Measurements from ENCODE around the gene CAMTA1. TPM values are rescaled to one million over a fixed set of nuclear protein-coding genes. Genes with fewer than 3 reads are reported as not detected.

Gene CAMTA1
- total RNA-seq, 1 experiment from 2014 or later: 82.2 TPM

DNA sequence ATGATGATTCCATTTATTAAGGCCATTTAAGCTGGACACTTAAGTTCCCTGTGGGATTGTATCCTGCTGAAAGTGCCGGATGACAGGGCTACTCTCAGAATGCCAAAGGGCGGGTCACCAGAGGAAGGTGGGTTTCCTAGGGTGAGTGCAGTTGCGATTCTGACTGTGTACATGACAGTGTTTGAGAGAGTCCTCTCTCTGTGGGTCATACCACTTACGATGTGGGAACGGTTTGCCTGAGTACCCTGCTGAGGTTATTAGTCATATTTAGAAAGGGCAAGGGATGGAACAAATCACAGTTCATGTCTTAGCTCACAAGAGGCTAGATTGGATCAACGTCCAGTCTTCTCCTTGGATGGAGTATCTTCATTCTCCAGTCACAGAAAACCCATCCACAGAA lies 461.9 kb downstream of the CAMTA1 start:
- no peaks in the 10 kb centered on the region for H3K27me3 ChIP-seq (ENCODE audit: control insufficient read depth, insufficient read depth, low read length)

DNA sequence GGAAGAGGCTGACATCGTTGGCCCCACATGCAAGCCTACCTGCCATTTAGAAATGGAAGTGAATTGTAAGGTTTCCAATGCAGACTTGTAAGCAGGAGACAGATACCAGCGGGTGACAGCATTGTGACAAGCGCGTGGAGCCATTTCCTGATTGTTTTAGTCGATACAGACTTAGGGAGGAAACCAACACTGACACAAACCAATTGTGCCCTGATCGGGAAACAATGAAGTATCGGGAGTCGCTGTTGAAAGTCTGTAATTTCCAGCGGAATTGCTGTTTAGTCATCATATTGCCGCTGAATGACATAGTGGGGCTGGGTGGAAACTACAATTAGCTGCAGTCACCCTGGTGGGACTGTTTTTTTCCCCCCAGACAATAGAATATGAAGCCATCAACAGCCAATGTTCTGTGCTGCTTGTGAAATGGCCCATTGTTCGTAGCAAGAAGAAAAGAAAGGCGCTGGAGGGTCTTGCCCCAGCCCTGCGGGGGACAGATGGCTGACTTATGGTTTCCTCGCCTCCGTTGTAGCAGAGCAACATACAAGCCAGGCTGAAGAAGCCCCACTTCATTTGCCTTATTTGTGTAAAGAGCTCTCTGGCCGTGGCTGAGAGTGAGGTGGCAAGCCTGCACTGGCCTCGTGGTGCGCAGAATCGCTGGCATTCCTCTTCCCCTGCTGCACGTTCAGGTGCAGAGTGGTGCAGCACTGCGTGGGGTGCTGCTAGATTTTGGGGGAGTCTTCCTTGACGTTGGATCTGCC lies 462.7 kb downstream of the CAMTA1 start:
- H3K27ac ChIP-seq (ENCODE audit: low read length): no peak overlapping the region
- H3K4me3 ChIP-seq (ENCODE audit: low read depth in 2 of 2, low read length in 2 of 2): no peak overlapping the region
- BruUV-seq (replicated peaks): no TSS peak
- H3K9me3 ChIP-seq (ENCODE audit: control insufficient read depth, insufficient read depth, low read depth, low read length): no peaks in the 10 kb centered on the region
- no peaks in the 10 kb centered on the region for H3K36me3 ChIP-seq (ENCODE audit: control insufficient read depth, insufficient read depth, low read length)
- no peak for DNase-seq (ENCODE audit: low read depth, low spot score)
- intact Hi-C loops (cut with micrococcal nuclease; ENCODE audit: unreplicated experiment): no loop called here
- CTCF ChIA-PET: no interaction called here
- no peaks in the 10 kb centered on the region for H3K27me3 ChIP-seq (ENCODE audit: control insufficient read depth, insufficient read depth, low read length)
- TF ChIP-seq, protein P1, sequence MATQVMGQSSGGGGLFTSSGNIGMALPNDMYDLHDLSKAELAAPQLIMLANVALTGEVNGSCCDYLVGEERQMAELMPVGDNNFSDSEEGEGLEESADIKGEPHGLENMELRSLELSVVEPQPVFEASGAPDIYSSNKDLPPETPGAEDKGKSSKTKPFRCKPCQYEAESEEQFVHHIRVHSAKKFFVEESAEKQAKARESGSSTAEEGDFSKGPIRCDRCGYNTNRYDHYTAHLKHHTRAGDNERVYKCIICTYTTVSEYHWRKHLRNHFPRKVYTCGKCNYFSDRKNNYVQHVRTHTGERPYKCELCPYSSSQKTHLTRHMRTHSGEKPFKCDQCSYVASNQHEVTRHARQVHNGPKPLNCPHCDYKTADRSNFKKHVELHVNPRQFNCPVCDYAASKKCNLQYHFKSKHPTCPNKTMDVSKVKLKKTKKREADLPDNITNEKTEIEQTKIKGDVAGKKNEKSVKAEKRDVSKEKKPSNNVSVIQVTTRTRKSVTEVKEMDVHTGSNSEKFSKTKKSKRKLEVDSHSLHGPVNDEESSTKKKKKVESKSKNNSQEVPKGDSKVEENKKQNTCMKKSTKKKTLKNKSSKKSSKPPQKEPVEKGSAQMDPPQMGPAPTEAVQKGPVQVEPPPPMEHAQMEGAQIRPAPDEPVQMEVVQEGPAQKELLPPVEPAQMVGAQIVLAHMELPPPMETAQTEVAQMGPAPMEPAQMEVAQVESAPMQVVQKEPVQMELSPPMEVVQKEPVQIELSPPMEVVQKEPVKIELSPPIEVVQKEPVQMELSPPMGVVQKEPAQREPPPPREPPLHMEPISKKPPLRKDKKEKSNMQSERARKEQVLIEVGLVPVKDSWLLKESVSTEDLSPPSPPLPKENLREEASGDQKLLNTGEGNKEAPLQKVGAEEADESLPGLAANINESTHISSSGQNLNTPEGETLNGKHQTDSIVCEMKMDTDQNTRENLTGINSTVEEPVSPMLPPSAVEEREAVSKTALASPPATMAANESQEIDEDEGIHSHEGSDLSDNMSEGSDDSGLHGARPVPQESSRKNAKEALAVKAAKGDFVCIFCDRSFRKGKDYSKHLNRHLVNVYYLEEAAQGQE (IDR thresholded peaks at IDR 0.05; ENCODE audit: insufficient read depth in 1 of 2, low read depth in 2 of 2, low read length in 1 of 2): no peak
- TF ChIP-seq, protein P2, sequence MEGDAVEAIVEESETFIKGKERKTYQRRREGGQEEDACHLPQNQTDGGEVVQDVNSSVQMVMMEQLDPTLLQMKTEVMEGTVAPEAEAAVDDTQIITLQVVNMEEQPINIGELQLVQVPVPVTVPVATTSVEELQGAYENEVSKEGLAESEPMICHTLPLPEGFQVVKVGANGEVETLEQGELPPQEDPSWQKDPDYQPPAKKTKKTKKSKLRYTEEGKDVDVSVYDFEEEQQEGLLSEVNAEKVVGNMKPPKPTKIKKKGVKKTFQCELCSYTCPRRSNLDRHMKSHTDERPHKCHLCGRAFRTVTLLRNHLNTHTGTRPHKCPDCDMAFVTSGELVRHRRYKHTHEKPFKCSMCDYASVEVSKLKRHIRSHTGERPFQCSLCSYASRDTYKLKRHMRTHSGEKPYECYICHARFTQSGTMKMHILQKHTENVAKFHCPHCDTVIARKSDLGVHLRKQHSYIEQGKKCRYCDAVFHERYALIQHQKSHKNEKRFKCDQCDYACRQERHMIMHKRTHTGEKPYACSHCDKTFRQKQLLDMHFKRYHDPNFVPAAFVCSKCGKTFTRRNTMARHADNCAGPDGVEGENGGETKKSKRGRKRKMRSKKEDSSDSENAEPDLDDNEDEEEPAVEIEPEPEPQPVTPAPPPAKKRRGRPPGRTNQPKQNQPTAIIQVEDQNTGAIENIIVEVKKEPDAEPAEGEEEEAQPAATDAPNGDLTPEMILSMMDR (IDR thresholded peaks at IDR 0.05): no peak
- TF ChIP-seq TCF7L2 (IDR thresholded peaks at IDR 0.05; ENCODE audit: low read depth, low read length): no peak
- TF ChIP-seq POLR2AphosphoS5 (IDR thresholded peaks at IDR 0.05; ENCODE audit: low read depth, low read length): no peak
- no peak for TF ChIP-seq SIN3A (IDR thresholded peaks at IDR 0.05; ENCODE audit: borderline replicate concordance, insufficient read depth, low read depth, low read length)
- in situ Hi-C loops (cut with HindIII; ENCODE audit: low pct_unique_long_range_greater_than_20kb, low sequenced_read_pairs): no loop called here
- POLR2A ChIA-PET: no interaction called here
- no peaks in the 10 kb centered on the region for H3K4me1 ChIP-seq (ENCODE audit: control insufficient read depth, insufficient read depth, low read length)
- no peak for ATAC-seq

More for the DNA sequence above, 461.9 kb downstream of the CAMTA1 start:
- no TSS peak for BruUV-seq (replicated peaks)
- H3K36me3 ChIP-seq (ENCODE audit: control insufficient read depth, insufficient read depth, low read length): no peaks in the 10 kb centered on the region
- no peaks in the 10 kb centered on the region for H3K4me1 ChIP-seq (ENCODE audit: control insufficient read depth, insufficient read depth, low read length)
- DNase-seq (ENCODE audit: low read depth, low spot score): no peak
- no peaks in the 10 kb centered on the region for H3K9me3 ChIP-seq (ENCODE audit: control insufficient read depth, insufficient read depth, low read depth, low read length)
- in situ Hi-C loops (cut with HindIII; ENCODE audit: low pct_unique_long_range_greater_than_20kb, low sequenced_read_pairs): no loop called here
- intact Hi-C loops (cut with micrococcal nuclease; ENCODE audit: unreplicated experiment): no loop called here
- ChIA-PET POLR2A (no interaction called here), CTCF (no interaction called here)
- no peak overlapping the region for H3K4me3 ChIP-seq (ENCODE audit: low read depth in 2 of 2, low read length in 2 of 2)
- TF ChIP-seq TCF7L2 (IDR thresholded peaks at IDR 0.05; ENCODE audit: low read depth, low read length): no peak
- TF ChIP-seq POLR2AphosphoS5 (IDR thresholded peaks at IDR 0.05; ENCODE audit: low read depth, low read length): no peak
- H3K27ac ChIP-seq (ENCODE audit: low read length): no peak overlapping the region
- no peak for ATAC-seq

DNA sequence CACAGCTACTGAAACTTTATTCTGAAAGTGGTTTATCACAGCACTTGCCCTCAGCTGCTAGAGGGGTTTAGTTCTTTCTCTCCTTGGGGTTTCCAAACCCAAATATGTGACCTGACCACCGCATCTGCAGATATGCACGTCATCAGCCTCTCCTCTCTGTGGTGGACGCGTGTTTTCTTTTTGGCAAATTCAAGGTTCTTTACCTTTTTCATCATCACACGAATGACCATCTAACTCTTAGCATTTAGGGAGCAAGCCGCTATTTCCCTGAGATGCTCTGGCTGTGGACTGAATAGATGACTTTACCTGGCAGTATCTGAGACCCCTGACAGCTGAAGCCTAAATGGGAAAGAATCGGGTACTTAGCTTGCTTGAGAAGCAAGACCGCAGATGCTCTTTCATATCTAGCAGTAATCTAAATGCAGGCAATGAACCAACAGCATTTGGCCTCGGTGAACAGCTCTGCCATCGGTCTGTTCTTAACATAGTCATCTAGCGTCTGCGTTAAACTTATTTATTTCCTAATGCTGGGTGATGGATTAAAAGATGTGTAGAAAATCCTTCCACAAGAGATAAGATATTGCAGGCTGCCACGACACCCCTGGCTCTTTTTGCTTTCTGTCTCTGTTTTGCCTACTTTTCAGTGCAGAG lies 463.4 kb downstream of the CAMTA1 start:
- DNase-seq (ENCODE audit: low read depth, low spot score) (no peak), ATAC-seq (no peak)
- intact Hi-C loops (cut with micrococcal nuclease; ENCODE audit: unreplicated experiment) (no loop called here), in situ Hi-C loops (cut with HindIII; ENCODE audit: low pct_unique_long_range_greater_than_20kb, low sequenced_read_pairs) (no loop called here)
- Histone ChIP-seq H3K27ac (ENCODE audit: low read length) (no peak overlapping the region), H3K36me3 (ENCODE audit: control insufficient read depth, insufficient read depth, low read length) (no peaks in the 10 kb centered on the region), H3K4me1 (ENCODE audit: control insufficient read depth, insufficient read depth, low read length) (no peaks in the 10 kb centered on the region), H3K9me3 (ENCODE audit: control insufficient read depth, insufficient read depth, low read depth, low read length) (no peaks in the 10 kb centered on the region), H3K27me3 (ENCODE audit: control insufficient read depth, insufficient read depth, low read length) (no peaks in the 10 kb centered on the region), H3K4me3 (ENCODE audit: low read depth in 2 of 2, low read length in 2 of 2) (no peak overlapping the region)
- CTCF ChIA-PET: no interaction called here
- TF ChIP-seq, protein P2 (IDR thresholded peaks at IDR 0.05): no peak
- TF ChIP-seq SIN3A (IDR thresholded peaks at IDR 0.05; ENCODE audit: borderline replicate concordance, insufficient read depth, low read depth, low read length): no peak
- TF ChIP-seq, protein P1 (IDR thresholded peaks at IDR 0.05; ENCODE audit: insufficient read depth in 1 of 2, low read depth in 2 of 2, low read length in 1 of 2): no peak
- TF ChIP-seq TCF7L2 (IDR thresholded peaks at IDR 0.05; ENCODE audit: low read depth, low read length): no peak
- TF ChIP-seq POLR2AphosphoS5 (IDR thresholded peaks at IDR 0.05; ENCODE audit: low read depth, low read length): no peak
- no TSS peak for BruUV-seq (replicated peaks)
- POLR2A ChIA-PET: no interaction called here
